Testis (tissue), 5 donors: ENCODE measurements around the gene FLNB. TPM values are rescaled to one million over a fixed set of nuclear protein-coding genes. Genes with fewer than 3 reads are reported as not detected.

Experiments used
- DNase-seq: peaks from one replicate; pipeline ENCODE4 v3.0.0-alpha.2; 2019
- H3K27ac ChIP-seq, 2 donors: fragments of 200-600 bp; sonication (generic); one replicate each; pipeline ENCODE4 v1.5.1; 2019
- H3K27me3 ChIP-seq: fragments of 200-600 bp; sonication (generic); one replicate; pipeline ENCODE4 v1.5.1; 2019
- H3K36me3 ChIP-seq: fragments of 200-600 bp; sonication (generic); one replicate; pipeline ENCODE4 v1.5.1; 2017; ENCODE audit warnings: low read depth; ENCODE audit errors: missing control alignments
- H3K4me1 ChIP-seq: fragments of 200-600 bp; sonication (generic); one replicate; pipeline ENCODE4 v1.5.1; 2019
- H3K4me3 ChIP-seq, 2 donors: fragments of 200-600 bp; sonication (generic); one replicate each; pipeline ENCODE4 v1.5.1; 2017 to 2019
- H3K9me3 ChIP-seq: fragments of 200-600 bp; sonication (generic); one replicate; pipeline ENCODE4 v1.5.1; 2017
- POLR2A ChIP-seq: fragments of 450-650 bp; IDR thresholded peaks from one replicate; pipeline ENCODE4 v1.6.1; 2017; ENCODE audit warnings: antibody characterized with exemption, mild to moderate bottlenecking, moderate library complexity
- WGBS, 2 donors: methylation state at CpG; one replicate each; pipeline ENCODE4 v1.1.5; 2018; 5-methylcytosine and 5-hydroxymethylcytosine counted together
- intact Hi-C: fragments of 100-400 bp; cut with DNase I; formaldehyde crosslinking; loops from one replicate; pipeline ENCODE4 v1.15.1; 2023; ENCODE audit warnings: low total_unique reads
- long read RNA-seq, 2 donors: transcript quantifications; one replicate each; lab custom pipeline, GENCODE V29; 2026
- polyA plus RNA-seq: library from polyadenylated mRNA; stranded (reverse); fragments of 350-450 nt; fragmentation: Illumina TruSeq; extraction: RNeasy Lipid Tissue Mini Kit (QIAGEN cat#74804); gene quantifications from one replicate; pipeline ENCODE4 v1.2.3, GENCODE V29; 2014; ENCODE audit warnings: low read depth, low replicate concordance; ENCODE audit not compliant: insufficient read depth
- total RNA-seq, 2 donors: library from RNA; depleted of rRNA; stranded (reverse); fragments of >200 nt; gene quantifications; one replicate each; pipeline ENCODE4 v1.2.3, GENCODE V29; 2016
- TF ChIP-seq, protein P1 (sequence below), 3 experiments: fragments of 450-650 bp in 2 of 3; fragments of 200-600 bp in 1 of 3; sonication (generic) in 1 of 3; IDR thresholded peaks; one replicate each; pipeline ENCODE4 v1.5.1; 2016 to 2019; ENCODE audit warnings: antibody characterized with exemption in 3 of 3, mild to moderate bottlenecking in 2 of 3, moderate library complexity in 1 of 3

FLNB gene, protein sequence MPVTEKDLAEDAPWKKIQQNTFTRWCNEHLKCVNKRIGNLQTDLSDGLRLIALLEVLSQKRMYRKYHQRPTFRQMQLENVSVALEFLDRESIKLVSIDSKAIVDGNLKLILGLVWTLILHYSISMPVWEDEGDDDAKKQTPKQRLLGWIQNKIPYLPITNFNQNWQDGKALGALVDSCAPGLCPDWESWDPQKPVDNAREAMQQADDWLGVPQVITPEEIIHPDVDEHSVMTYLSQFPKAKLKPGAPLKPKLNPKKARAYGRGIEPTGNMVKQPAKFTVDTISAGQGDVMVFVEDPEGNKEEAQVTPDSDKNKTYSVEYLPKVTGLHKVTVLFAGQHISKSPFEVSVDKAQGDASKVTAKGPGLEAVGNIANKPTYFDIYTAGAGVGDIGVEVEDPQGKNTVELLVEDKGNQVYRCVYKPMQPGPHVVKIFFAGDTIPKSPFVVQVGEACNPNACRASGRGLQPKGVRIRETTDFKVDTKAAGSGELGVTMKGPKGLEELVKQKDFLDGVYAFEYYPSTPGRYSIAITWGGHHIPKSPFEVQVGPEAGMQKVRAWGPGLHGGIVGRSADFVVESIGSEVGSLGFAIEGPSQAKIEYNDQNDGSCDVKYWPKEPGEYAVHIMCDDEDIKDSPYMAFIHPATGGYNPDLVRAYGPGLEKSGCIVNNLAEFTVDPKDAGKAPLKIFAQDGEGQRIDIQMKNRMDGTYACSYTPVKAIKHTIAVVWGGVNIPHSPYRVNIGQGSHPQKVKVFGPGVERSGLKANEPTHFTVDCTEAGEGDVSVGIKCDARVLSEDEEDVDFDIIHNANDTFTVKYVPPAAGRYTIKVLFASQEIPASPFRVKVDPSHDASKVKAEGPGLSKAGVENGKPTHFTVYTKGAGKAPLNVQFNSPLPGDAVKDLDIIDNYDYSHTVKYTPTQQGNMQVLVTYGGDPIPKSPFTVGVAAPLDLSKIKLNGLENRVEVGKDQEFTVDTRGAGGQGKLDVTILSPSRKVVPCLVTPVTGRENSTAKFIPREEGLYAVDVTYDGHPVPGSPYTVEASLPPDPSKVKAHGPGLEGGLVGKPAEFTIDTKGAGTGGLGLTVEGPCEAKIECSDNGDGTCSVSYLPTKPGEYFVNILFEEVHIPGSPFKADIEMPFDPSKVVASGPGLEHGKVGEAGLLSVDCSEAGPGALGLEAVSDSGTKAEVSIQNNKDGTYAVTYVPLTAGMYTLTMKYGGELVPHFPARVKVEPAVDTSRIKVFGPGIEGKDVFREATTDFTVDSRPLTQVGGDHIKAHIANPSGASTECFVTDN (N-terminal part only)
- 100 to 1,000 TPM; 166 to 199 TPM for total RNA-seq
- 105 TPM for polyA plus RNA-seq
- long read RNA-seq, donor 1, full-length matches to known transcripts = 4 of 38 reads
- long read RNA-seq, donor 1, partial matches to known transcripts = 34 of 38 reads
- long read RNA-seq, donor 1, other reads (novel, unspliced or antisense) = 0 of 38 reads
- long read RNA-seq, donor 2, partial matches to known transcripts = 101 of 101 reads
- long read RNA-seq, donor 2, other reads (novel, unspliced or antisense) = 0 of 101 reads

DNA sequence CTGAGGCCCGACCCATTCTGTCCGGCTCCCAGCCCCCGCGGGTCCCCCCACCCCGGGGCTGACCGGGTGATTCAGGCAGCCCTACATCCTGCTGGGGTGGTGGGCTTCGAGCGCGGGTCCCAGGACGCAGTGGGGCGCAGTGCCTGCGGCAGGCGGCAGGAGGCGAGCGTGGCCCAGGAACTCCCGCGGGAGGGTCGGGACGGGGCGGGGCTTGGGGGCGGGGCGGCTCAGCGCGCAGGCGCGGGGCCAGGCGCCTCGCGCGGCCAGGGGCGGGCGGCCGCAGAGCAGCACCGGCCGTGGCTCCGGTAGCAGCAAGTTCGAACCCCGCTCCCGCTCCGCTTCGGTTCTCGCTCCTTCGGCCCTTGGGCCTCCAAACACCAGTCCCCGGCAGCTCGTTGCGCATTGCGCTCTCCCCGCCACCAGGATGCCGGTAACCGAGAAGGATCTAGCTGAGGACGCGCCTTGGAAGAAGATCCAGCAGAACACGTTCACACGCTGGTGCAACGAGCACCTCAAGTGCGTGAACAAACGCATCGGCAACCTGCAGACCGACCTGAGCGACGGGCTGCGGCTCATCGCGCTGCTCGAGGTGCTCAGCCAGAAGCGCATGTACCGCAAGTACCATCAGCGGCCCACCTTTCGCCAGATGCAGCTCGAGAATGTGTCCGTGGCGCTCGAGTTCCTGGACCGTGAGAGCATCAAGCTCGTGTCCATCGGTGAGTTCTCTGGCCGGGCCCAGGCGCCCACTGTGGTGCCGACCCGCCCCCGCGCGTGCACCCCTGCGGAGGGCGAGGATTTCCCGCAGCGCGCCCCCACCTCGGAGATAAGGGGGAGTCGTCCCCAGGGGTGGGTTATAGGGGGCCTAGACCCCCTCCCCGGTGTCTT lies at the start of gene FLNB:
FLNB (plus strand) TSS at position 282 of the 885 bp plus-strand sequence; CDS start at position 425, 143 bp downstream.
- TF ChIP-seq, protein P1, sequence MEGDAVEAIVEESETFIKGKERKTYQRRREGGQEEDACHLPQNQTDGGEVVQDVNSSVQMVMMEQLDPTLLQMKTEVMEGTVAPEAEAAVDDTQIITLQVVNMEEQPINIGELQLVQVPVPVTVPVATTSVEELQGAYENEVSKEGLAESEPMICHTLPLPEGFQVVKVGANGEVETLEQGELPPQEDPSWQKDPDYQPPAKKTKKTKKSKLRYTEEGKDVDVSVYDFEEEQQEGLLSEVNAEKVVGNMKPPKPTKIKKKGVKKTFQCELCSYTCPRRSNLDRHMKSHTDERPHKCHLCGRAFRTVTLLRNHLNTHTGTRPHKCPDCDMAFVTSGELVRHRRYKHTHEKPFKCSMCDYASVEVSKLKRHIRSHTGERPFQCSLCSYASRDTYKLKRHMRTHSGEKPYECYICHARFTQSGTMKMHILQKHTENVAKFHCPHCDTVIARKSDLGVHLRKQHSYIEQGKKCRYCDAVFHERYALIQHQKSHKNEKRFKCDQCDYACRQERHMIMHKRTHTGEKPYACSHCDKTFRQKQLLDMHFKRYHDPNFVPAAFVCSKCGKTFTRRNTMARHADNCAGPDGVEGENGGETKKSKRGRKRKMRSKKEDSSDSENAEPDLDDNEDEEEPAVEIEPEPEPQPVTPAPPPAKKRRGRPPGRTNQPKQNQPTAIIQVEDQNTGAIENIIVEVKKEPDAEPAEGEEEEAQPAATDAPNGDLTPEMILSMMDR (IDR thresholded peaks at IDR 0.05) = peak; percentile 62 to 81 (median 75)
- TF ChIP-seq POLR2A = no peak
- DNase-seq = peak; percentile 75
- WGBS, 2 donors = 0 to 1% methylated on average over 19 to 77 of the region's 91 CpGs
- Histone ChIP-seq H3K36me3 (no peaks in the 10 kb centered on the region), H3K27ac (peak within 1 kb of the TSS; percentile 53 to 61), H3K4me1 (peaks cover 29% of the 10 kb centered on the region), H3K9me3 (no peaks in the 10 kb centered on the region), H3K4me3 (peak within 1 kb of the TSS; percentile 75 to 84), H3K27me3 (no peaks in the 10 kb centered on the region)
- intact Hi-C loops = no loop called here

DNA sequence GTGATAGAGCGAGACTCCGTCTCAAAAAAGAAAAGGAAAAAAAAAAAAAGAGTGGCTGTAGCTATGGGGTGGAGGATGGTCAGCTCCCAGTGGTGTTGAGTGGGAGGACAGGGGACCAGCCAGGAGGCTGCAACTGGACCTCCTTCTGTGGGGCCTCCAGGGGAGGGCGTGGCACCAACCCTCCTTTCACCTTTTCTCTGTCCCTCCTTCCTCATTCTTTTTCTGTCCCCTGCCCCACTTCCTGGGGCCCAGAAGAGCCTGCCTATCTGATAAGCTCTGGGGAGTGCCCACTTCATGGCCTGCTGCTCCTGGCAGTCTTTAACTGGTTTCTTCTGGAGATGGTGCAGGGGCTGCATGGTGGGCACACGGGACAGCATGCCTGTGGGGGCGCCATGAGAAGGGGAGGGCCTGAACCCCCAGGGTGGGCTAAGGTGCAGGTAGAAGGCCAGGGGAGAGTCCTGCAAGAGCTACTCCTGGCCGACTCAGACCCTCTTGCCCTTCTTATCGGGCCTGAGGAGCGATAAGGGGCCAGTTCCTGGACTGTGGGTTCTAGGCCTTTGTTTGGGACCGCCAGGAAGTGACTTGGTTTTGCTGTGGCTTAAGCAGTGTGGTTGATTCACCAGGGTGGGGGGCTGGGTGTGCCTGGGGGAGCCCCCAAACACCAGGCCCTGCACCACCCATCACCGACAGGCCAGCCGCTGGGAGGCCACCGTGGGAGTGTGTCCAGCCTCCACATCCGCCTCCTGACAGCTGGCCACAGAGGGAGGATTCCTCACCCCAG lies 49.4 kb upstream of the FLNB start:
- H3K36me3 ChIP-seq = no peaks in the 10 kb centered on the region
- H3K4me3 ChIP-seq = no peak overlapping the region
- TF ChIP-seq, protein P1 (IDR thresholded peaks at IDR 0.05) = no peak
- TF ChIP-seq POLR2A = no peak
- H3K9me3 ChIP-seq = no peaks in the 10 kb centered on the region
- H3K4me1 ChIP-seq = peaks cover 17% of the 10 kb centered on the region
- 66 to 82% methylated on average over 7 to 13 of the region's 13 CpGs for WGBS, 2 donors
- no peak for DNase-seq
- H3K27ac ChIP-seq = peak overlapping the region in 1 of 2 donors; percentile 24
- intact Hi-C loops = no loop called here
- no peaks in the 10 kb centered on the region for H3K27me3 ChIP-seq

DNA sequence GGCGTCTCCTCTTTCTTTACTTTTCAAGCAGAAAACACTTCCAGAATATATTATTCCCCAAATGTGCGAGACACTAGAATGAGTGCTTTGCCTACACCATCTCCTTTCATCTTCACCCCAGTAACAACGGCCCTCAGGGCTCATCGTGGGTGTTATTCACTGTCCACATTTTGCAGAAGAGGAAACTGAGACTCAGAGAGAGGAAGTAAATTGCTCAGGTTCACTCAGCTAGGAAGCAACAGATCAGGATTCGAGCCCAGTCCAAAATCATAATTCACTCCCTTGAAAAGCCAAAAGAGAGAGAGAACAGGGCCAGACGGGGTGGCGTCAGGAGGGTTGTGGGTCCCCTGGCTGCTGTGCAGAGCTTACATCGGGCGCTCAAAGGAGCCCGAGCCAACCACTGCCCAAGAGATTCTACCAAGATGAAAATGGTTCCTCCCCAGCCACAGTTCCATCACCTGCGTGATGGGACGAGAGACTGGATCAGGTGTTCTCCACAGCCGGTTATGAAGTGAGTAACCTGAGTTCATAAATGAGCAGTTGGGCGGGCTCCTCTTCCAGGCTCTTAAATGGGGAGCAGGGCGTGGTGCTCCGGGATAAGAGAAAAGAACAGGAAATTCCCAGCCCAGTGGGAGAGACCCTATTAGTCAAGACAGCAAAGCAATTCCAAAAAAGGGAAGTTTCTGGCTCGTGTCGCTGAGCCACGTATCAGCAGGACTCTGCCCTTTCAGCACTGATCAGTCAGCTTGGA lies 48.6 kb upstream of the FLNB start:
- DNase-seq = peak; percentile 72
- Histone ChIP-seq H3K36me3 (no peaks in the 10 kb centered on the region), H3K27ac (peak overlapping the region; percentile 24), H3K4me1 (peaks cover 17% of the 10 kb centered on the region), H3K4me3 (no peak overlapping the region), H3K27me3 (no peaks in the 10 kb centered on the region), H3K9me3 (no peaks in the 10 kb centered on the region)
- TF ChIP-seq POLR2A = no peak
- TF ChIP-seq, protein P1 (IDR thresholded peaks at IDR 0.05) = no peak
- WGBS, 2 donors = 47 to 56% methylated on average over 19 of the region's 19 CpGs
- intact Hi-C loops = no loop called here
